ENCODE results near the gene SMPD3.

DNA sequence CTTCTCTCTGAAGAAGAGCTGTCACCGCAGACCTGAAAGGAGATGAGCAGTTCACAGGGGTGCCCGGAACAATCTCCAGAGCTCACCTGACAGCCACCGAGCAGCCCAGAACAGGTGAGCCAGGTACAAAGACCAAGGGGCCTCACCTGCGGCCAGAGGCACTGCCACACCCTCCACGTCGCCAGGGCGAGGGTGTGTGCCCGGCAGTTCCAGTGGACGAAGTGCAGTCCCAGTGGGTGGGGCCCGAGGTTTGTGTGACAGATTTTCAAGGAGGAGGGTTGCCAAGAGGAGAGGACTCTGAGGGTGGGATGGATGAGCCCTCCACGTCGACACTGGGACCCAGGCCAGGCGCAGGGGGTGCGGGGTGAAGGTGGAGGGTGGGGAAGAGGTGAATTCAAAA lies 61.7 kb downstream of the SMPD3 start:
- TF ChIP-seq POLR2A (IDR thresholded peaks at IDR 0.05; ENCODE audit: low read length) (no peak), GATA1 (IDR thresholded peaks at IDR 0.05; ENCODE audit: low read depth, low read length) (no peak)

All from erythroblast (primary cell).